ENCODE results near the gene RAB35.
A peak's percentile ranks its signal among the peaks of the same experiment; 100 is the strongest.

Gene RAB35

GRCh38 chr12:120132863-120133385, 16.4 kb upstream of the RAB35 start:
- DNase-seq = no peak

- no peak for DNase-seq
Observed at GRCh38 chr12:120132054-120132836, 15.7 kb upstream of the RAB35 start.

- no peak for DNase-seq
Observed at GRCh38 chr12:120131116-120131515, 14.6 kb upstream of the RAB35 start.

- no peak for DNase-seq
Observed at GRCh38 chr12:120130011-120130410, 13.5 kb upstream of the RAB35 start.

DNA sequence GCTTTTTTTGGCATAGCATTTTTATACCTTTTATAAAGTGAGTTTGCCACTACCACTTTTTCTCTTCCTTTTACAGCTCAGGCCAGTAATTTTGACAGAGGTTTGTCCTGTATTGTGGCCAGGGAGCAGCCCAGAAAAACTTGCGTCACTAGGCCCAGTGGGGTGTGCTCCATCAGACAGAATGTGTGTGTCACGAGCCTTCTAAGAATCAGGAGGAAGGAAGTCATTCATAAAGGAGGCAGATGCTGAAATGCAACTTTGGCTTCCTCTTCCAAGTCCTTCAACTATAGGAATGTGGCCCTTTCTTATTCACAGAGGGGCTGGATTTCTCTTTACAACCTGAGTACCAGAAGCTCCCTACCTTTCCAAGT, 10.1 kb upstream of the RAB35 start:
- no peak for DNase-seq

DNA sequence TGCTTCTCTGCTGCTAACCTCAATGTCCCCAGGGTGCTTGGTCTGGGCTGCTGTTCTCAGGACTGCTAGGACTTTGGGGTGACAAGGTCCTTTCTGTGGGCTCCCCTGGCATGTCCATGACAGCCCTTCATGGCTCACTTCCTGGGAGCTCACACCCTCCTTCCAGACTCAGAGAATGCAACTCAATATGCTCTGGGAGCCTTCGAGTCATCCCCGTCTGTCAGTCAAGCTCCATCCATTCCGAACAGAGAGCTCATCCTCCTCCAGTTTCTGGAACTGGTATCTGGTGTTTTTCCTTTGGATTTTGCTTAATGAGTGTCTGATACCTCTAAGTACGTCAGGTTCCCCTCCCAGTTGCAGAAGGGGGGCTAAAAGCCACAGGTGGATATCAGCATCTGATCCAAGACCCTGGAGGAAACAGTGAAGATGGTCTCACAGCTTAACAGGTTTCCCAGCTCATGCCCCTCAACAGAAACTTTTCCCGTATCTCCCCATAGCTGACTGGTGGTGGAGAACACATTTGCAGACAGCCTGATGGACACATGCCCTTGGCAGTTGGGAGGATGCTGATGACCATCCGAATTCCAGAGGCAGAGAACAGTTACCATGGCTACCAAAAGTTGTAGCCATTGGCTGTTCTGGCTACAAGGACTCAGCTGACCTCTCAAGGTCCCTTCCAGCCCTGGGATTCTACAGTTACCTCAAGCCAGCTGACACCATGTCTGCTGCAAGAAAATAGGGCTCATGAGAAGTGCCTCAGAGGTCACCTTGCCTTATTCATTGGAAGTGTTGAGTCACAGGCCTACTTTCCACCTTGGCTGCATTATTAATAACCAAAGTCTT, 9.5 kb upstream of the RAB35 start:
- DNase-seq = no peak

DNA sequence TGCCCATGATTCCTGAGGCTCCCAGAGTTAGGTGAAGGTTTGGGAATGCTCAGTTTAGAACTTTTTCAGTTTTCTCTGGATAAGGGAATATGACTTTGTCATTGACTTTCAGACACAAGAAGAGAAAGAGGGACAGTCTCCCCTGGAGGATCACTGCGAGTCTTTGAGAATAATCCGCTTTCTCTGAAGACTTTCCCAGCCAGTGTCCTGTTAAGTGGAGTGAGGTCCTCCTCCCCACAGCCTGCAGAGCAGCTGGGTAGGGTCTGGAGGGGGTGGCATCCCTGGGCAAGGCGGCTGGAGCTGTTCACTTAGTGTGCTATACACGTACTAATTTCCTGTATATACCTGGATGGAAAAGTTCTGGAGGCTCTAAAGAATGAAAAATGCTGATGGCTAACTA, 8.5 kb upstream of the RAB35 start:
- no peak for DNase-seq

DNA sequence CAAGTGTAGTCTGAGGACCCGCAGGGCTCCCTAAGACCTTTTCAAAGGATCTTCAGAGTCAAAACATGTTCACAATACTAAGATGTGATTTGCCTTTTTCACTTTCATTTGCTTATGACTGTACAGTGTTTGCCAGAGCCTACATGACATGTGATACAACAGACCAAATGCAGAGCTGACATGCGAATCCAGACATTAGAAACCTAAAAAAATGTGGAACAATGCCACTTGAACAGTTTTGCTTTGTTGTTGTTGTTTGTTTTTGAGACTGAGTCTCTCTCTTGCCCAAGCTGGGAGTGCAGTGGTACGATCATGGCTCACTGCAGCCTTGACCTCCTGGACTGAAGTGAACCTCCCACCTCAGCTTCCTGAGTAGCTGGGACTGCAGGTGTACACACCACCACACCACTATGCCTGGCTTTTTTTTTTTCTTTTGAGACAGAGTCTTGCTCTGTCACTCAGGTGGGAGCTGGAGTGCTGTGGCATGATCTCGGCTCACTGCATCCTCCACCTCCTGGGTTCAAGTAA, 5.3 kb upstream of the RAB35 start:
- DNase-seq = no peak

DNA sequence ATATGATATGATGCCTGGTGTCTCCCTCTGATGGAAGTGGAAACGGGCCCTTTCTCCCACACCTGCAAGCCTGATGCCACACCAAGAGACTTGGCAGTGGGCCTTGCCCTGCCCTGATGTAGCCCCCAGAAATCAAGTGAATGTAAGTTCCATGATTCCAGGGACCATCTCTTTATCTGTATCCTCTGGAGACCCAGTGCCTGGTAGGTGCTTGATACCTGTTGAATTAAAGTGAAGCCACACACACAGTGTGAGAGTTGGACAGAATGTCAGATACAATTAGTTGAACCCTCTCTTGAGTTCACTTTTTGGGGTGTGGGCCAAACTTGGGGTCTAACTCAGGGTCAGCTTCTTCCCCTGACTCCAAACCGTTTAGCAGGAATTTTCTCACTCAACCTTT, 4.8 kb upstream of the RAB35 start:
- DNase-seq = no peak

- no peak for DNase-seq
Observed at GRCh38 chr12:120119271-120119973, 2.9 kb upstream of the RAB35 start.

- no peak for DNase-seq
Observed at GRCh38 chr12:120118321-120119061, 1.9 kb upstream of the RAB35 start.

DNA sequence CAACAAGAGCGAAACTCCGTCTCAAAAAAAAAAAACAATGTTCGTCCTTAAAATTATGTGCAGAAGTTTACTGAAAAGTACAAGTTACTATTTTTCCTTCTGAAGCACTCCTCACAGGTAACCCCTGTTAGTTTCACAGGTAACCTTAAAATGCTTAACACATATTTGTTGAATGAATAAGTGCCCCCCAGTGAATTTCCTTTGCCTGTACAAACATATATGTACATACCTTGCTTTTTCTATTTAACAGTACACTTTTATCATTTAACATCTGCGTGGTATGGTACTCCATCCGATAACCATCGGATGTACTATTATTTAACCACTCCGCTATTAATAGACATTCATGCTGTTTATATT, 1.4 kb upstream of the RAB35 start:
- DNase-seq = no peak

GRCh38 chr12:120116792-120117651, 469 bp upstream of the RAB35 start:
- DNase-seq = peak; percentile 95

DNA sequence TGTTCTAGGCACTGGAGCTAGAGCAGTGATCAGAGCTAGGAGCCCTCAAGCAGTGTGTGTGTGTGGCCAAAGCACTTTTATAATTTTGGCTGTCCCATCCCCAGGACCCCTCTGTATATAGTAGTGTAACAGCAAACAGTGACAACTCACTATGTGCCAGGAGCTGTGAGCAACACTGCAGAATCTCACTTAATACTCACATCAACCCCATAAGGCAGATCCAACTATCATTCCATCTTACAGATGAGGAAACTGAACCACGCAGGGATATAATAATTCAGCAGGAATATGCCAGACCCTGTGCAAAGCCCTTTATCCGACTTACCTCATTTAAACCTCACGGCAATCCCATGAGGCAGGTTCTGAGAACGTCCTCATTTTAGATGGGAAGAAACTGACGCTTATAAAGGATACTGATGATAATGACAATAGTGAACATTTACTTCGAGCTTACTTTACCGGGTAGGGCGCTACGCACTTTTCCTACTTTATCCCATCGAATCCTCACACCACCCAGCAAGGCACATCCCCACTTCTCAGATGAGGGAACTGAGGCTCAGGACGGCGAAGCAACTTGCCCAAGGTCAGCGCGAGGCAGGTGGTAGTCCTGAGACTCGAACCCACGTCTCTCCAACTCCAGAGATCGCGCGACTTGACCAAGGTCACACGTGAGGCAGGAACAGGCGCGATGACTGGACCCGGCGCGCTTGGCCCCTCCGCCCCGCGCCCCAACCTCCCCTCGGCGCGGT, 687 bp downstream of the RAB35 start:
- DNase-seq = no peak

DNA sequence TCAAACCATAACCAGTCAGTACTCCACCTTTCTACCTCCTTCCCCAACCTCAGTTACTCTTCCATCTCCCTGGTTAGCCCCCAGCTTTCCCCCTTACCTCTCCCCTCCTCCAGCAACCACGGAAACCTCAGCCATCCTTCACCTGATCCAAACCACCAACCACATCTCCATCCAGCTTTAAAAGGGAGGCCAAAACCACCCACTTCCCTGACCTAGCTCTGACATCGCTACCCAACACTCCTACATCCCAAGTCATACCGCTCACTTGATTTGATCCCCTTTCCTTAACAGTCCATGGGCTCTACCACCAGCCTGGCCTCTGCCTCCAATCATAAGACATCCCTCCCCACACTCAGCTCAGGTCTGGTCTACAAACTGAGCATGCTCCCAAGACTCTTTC, 1.5 kb downstream of the RAB35 start:
- DNase-seq = no peak

DNA sequence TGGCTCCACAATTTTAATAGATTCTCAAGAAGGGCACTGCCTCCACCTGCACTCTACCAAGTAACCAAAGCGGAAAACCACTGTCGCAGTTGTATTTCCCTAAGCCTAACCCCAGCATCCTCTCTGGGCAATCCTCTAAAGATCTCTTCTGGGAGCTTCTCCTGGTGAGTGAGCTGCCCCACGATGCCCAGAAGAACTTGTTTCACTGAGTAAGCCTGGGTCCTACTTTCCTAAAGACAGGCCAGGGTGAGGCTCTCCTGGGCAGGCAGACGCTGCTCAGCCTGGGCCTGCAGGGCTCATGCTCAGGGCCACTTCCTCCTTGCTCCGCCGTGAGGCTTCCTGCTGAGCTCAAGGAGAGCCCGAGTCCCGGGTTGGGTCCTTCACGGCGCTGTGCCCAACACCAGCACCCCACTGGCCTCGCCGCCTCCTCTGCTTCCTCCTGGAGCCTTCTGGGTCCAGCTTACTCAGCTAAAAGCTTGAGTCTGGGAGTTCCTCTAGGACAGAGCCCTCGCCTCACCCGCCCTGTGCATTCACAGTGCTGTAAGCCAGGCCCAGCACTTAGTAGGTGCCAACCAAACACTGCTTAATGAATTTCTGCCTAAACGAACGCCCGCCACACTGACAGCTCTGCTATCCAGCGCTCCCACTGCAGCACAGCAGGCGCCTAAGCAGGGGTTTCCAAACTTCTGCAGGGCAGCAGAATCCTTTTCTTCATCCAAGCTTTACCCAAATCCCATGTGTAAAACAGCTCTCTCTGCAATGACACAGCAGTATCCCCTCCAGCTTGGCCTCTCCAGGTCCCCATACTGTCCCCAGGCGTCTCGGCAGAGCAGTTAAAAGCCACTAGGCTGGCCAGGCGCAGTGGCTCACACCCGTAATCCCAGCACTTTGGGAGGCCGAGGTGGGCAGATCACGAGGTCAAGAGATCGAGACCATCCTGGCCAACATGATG, 5.7 kb downstream of the RAB35 start:
- no peak for DNase-seq

- DNase-seq = no peak
Observed at GRCh38 chr12:120109570-120110267, 6.8 kb downstream of the RAB35 start.

DNA sequence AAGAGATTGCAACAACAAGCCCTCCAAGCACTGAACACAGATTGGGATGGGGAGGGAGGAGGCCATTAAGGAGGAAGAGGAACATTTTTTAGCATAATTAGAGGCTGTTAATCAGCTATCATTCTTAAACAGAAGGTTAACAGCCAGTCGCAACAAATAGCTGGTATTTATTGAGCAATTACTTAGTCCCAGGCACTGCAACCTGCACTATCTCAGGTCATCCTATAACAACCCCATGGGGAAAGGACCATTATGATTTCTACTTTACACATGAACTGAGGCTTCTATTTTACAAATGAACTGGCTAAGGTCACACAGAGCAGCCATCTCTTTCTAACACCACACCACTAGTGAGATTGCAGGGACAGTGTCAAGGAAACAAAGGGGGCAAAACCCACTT, 10.4 kb downstream of the RAB35 start:
- DNase-seq = no peak

DNA sequence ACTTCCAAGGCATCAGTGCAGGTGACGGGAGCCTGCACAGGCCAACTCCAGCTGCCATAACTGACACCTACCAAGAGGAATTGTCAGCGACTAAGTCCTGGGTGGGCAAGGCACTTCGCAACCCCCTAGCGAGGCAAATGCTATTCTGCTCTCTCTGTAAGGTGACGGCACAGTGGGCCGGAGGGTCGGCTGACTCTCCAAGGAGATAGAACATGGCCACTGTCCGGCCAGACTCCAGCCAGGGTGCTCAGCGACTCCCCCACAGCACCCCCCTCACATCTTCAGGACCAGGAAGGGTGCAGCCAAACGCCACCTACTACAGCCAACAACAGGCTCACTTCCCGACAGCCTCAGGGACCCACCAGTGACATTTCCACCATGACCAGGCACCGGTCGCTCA, 13.2 kb downstream of the RAB35 start:
- no peak for DNase-seq

Data from effector CD8-positive, alpha-beta T cell (primary cell).